ENCODE data around the gene RAB41. TPM values are rescaled to one million over a fixed set of nuclear protein-coding genes. Genes with fewer than 3 reads are reported as not detected.
"Not testable (repeated sequence)": the region's sequence is repeated elsewhere in the genome, so short reads cannot be mapped to it uniquely, and the experiment has no call there.

RAB41 gene
- total RNA-seq, 3 donors from 2014 or later (not counting 1 experiment from before 2014, with no cell fraction given) = not detected

- intact Hi-C loops (cut with micrococcal nuclease) = no loop called here
- 95% methylated on average over 3 of the region's 3 CpGs for WGBS (ENCODE audit: insufficient coverage)
- ATAC-seq = no peak
Measured at GRCh38 chrX:70264784-70265183, 17.2 kb upstream of the RAB41 start.

GRCh38 chrX:70268034-70268433 is 13.9 kb upstream of the RAB41 start, which contains the start of gene ARR3:
Gene ARR3 (plus strand): TSS chrX:70268334. CDS start chrX:70269386, 1,052 bp downstream.
- ATAC-seq (no peak), DNase-seq (no peak)
- Histone ChIP-seq H3K4me3 (ENCODE audit: low read length) (no peak within 1 kb of the TSS), H3K36me3 (ENCODE audit: control insufficient read depth, insufficient read depth, low read length) (no peaks in the 10 kb centered on the region), H3K27me3 (ENCODE audit: control insufficient read depth, insufficient read depth, low read length) (no peaks in the 10 kb centered on the region), H3K9me3 (ENCODE audit: control insufficient read depth, insufficient read depth, low read length) (no peaks in the 10 kb centered on the region), H3K4me1 (ENCODE audit: control insufficient read depth, insufficient read depth, low read length) (no peaks in the 10 kb centered on the region), H3K27ac (ENCODE audit: low read length) (no peak within 1 kb of the TSS)
- H3K4me1 Mint-ChIP-seq = no peaks in the 10 kb centered on the region
- no peak within 1 kb of the TSS for H3K27ac Mint-ChIP-seq
- H3K27me3 Mint-ChIP-seq (ENCODE audit: low read depth in 2 of 2) = peaks cover 0 to 9% of the 10 kb centered on the region in 2 donors
- H3K4me3 Mint-ChIP-seq = no peak within 1 kb of the TSS
- intact Hi-C loops (cut with micrococcal nuclease) = no loop called here
- no peak for TF ChIP-seq CTCF (IDR thresholded peaks at IDR 0.05)
- H3K36me3 Mint-ChIP-seq = no peaks in the 10 kb centered on the region
- no peaks in the 10 kb centered on the region for H3K9me3 Mint-ChIP-seq

More at GRCh38 chrX:70264784-70265183, 17.2 kb upstream of the RAB41 start:
- no peak overlapping the region for H3K27ac Mint-ChIP-seq
- Histone ChIP-seq H3K4me3 (ENCODE audit: low read length) (no peak overlapping the region), H3K27ac (ENCODE audit: low read length) (no peak overlapping the region), H3K36me3 (ENCODE audit: control insufficient read depth, insufficient read depth, low read length) (no peaks in the 10 kb centered on the region), H3K27me3 (ENCODE audit: control insufficient read depth, insufficient read depth, low read length) (no peaks in the 10 kb centered on the region), H3K4me1 (ENCODE audit: control insufficient read depth, insufficient read depth, low read length) (no peaks in the 10 kb centered on the region), H3K9me3 (ENCODE audit: control insufficient read depth, insufficient read depth, low read length) (no peaks in the 10 kb centered on the region)
- TF ChIP-seq CTCF (IDR thresholded peaks at IDR 0.05) = no peak
- no peaks in the 10 kb centered on the region for H3K9me3 Mint-ChIP-seq
- H3K36me3 Mint-ChIP-seq = no peaks in the 10 kb centered on the region
- no peak for DNase-seq
- H3K4me1 Mint-ChIP-seq = no peaks in the 10 kb centered on the region
- H3K27me3 Mint-ChIP-seq (ENCODE audit: low read depth in 2 of 2) = peaks cover 0 to 9% of the 10 kb centered on the region in 2 donors
- H3K4me3 Mint-ChIP-seq = no peak overlapping the region

GRCh38 chrX:70274029-70274428 is 7.9 kb upstream of the RAB41 start:
- H3K4me3 Mint-ChIP-seq; intact Hi-C loops (cut with micrococcal nuclease); DNase-seq; H3K27ac Mint-ChIP-seq; H3K4me1 Mint-ChIP-seq; H3K4me1 ChIP-seq (ENCODE audit: control insufficient read depth, insufficient read depth, low read length); ATAC-seq; H3K27ac ChIP-seq (ENCODE audit: low read length); H3K9me3 ChIP-seq (ENCODE audit: control insufficient read depth, insufficient read depth, low read length); H3K36me3 Mint-ChIP-seq; H3K9me3 Mint-ChIP-seq; H3K27me3 ChIP-seq (ENCODE audit: control insufficient read depth, insufficient read depth, low read length); H3K27me3 Mint-ChIP-seq (ENCODE audit: low read depth in 2 of 2); H3K36me3 ChIP-seq (ENCODE audit: control insufficient read depth, insufficient read depth, low read length); H3K4me3 ChIP-seq (ENCODE audit: low read length): not testable (repeated sequence)
- 93% methylated on average over 7 of the region's 7 CpGs for WGBS (ENCODE audit: insufficient coverage)

GRCh38 chrX:70279081-70279480 is 2.9 kb upstream of the RAB41 start:
- Histone ChIP-seq H3K27me3 (ENCODE audit: control insufficient read depth, insufficient read depth, low read length) (no peaks in the 10 kb centered on the region), H3K36me3 (ENCODE audit: control insufficient read depth, insufficient read depth, low read length) (no peaks in the 10 kb centered on the region), H3K9me3 (ENCODE audit: control insufficient read depth, insufficient read depth, low read length) (no peaks in the 10 kb centered on the region), H3K27ac (ENCODE audit: low read length) (no peak overlapping the region), H3K4me1 (ENCODE audit: control insufficient read depth, insufficient read depth, low read length) (no peaks in the 10 kb centered on the region), H3K4me3 (ENCODE audit: low read length) (no peak overlapping the region)
- Mint-ChIP-seq H3K4me1 (no peaks in the 10 kb centered on the region), H3K9me3 (no peaks in the 10 kb centered on the region), H3K27ac (no peak overlapping the region), H3K27me3 (ENCODE audit: low read depth in 2 of 2) (no peaks in the 10 kb centered on the region), H3K4me3 (no peak overlapping the region), H3K36me3 (no peaks in the 10 kb centered on the region)
- WGBS (ENCODE audit: insufficient coverage) = no CpG with 5 or more reads among the region's 3 CpGs
- intact Hi-C loops (cut with micrococcal nuclease) = no loop called here
- no peak for TF ChIP-seq CTCF (IDR thresholded peaks at IDR 0.05)
- no peak for ATAC-seq
- no peak for DNase-seq

Measured in natural killer cell (primary cell).